ENCODE data around the gene ASCL2. TPM values are rescaled to one million over a fixed set of nuclear protein-coding genes. Genes with fewer than 3 reads are reported as not detected.
"Not testable (repeated sequence)": the region's sequence is repeated elsewhere in the genome, so short reads cannot be mapped to it uniquely, and the experiment has no call there.

The ASCL2 gene
- total RNA-seq, 2 experiments from 2014 or later = 2.7 to 3.4 TPM

DNA sequence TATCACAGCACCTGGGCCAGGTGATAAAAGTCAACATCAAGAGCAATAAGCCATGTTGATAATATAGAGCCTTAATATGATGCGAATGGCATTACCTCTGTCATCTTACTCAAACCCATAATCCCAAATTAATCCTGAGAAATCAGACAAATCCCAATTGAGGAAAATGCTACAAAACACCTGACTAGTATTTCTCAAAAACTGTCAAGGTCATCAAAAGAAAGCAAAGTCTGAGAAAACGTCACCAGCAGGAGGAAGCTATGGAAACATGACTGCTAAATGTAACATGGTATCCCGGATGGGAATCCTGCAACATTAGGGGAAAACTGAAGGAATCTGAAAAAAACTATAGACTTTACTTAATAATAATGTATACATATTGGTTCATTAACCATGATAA lies 29.6 kb downstream of the ASCL2 start:
- no peak overlapping the region for H3K27ac Mint-ChIP-seq
- TF ChIP-seq CTCF (IDR thresholded peaks at IDR 0.05) = no peak
- CTCF ChIA-PET = no interaction called here
- H3K36me3 Mint-ChIP-seq (ENCODE audit: low read depth) = no peaks in the 10 kb centered on the region
- ATAC-seq (no peak), DNase-seq (no peak)
- POLR2A ChIA-PET = no interaction called here
- no peak overlapping the region for H3K4me3 Mint-ChIP-seq
- no peaks in the 10 kb centered on the region for H3K4me1 Mint-ChIP-seq (ENCODE audit: low read depth)
- intact Hi-C loops (cut with micrococcal nuclease) = no loop called here
- peaks cover 17% of the 10 kb centered on the region for H3K9me3 Mint-ChIP-seq
- peaks cover 3% of the 10 kb centered on the region for H3K27me3 Mint-ChIP-seq

DNA sequence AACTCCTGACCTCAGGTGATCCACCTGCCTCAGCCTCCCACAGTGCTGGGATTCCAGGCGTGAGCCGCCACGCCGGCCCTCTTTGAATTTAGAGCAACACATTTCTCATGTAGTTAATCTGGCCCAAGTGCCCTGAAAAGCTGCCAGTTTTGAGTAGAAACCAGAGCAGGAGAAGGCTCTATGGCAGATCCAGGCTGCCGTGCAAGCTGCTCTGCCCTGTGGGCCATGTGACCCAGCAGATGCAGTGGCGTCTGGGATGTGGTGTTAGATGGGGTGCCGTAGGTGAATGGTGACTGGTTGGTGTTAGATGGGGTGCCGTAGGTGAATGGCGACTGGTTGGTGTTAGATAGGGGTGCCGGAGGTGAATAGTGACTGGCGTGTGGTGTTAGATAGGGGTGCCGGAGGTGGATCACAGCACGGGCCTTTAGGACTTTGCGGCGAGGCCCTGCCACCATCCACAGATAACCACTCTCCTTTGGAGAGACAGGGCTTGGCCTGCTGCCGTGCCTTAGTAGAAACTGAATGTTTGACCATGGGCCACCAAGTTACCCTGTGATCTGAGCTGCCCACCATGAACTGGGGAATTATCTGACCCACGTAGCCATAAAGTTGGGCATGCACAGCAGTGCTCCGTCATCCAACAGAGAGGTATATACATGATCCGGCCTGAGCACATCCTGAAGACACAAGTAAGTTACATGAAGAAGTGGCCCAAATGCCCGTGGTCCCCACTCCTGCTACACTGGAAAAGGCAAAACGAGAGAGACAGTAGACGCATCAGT lies 32.7 kb downstream of the ASCL2 start:
- Mint-ChIP-seq H3K9me3 (peaks cover 11% of the 10 kb centered on the region), H3K27me3 (peaks cover 3% of the 10 kb centered on the region), H3K27ac (no peak overlapping the region), H3K4me1 (ENCODE audit: low read depth) (no peaks in the 10 kb centered on the region), H3K4me3 (no peak overlapping the region), H3K36me3 (ENCODE audit: low read depth) (no peaks in the 10 kb centered on the region)
- TF ChIP-seq CTCF (IDR thresholded peaks at IDR 0.05) = no peak
- ATAC-seq (no peak), DNase-seq (no peak)
- POLR2A ChIA-PET = no interaction called here
- intact Hi-C loops (cut with micrococcal nuclease) = no loop called here
- CTCF ChIA-PET = no interaction called here

- intact Hi-C loops (cut with micrococcal nuclease); POLR2A ChIA-PET; H3K4me3 Mint-ChIP-seq; CTCF ChIA-PET; H3K27me3 Mint-ChIP-seq; H3K4me1 Mint-ChIP-seq (ENCODE audit: low read depth); DNase-seq; H3K9me3 Mint-ChIP-seq; H3K27ac Mint-ChIP-seq; H3K36me3 Mint-ChIP-seq (ENCODE audit: low read depth); ATAC-seq: not testable (repeated sequence)
Measured at GRCh38 chr11:2236381-2237134, 33.8 kb downstream of the ASCL2 start.

GRCh38 chr11:2235588-2236326 lies 34.6 kb downstream of the ASCL2 start:
- ATAC-seq (no peak), DNase-seq (no peak)
- intact Hi-C loops (cut with micrococcal nuclease) = no loop called here
- no peaks in the 10 kb centered on the region for H3K36me3 Mint-ChIP-seq (ENCODE audit: low read depth)
- no peak overlapping the region for H3K27ac Mint-ChIP-seq
- peaks cover 6% of the 10 kb centered on the region for H3K27me3 Mint-ChIP-seq
- ChIA-PET POLR2A (no interaction called here), CTCF (interaction anchor here (0.8 kb wide), 1 partner anchor 49 kb away, joined by 3 read pairs; no protein-coding TSS in a partner anchor)
- no peak overlapping the region for H3K4me3 Mint-ChIP-seq
- TF ChIP-seq CTCF (IDR thresholded peaks at IDR 0.05) = no peak
- H3K4me1 Mint-ChIP-seq (ENCODE audit: low read depth) = no peaks in the 10 kb centered on the region
- peaks cover 6% of the 10 kb centered on the region for H3K9me3 Mint-ChIP-seq

GRCh38 chr11:2234963-2235362 lies 35.4 kb downstream of the ASCL2 start:
- H3K36me3 Mint-ChIP-seq (ENCODE audit: low read depth) = no peaks in the 10 kb centered on the region
- TF ChIP-seq CTCF (IDR thresholded peaks at IDR 0.05) = no peak
- ChIA-PET CTCF (interaction anchor here (0.8 kb wide), 1 partner anchor 48 kb away, joined by 3 read pairs; no protein-coding TSS in a partner anchor), POLR2A (no interaction called here)
- intact Hi-C loops (cut with micrococcal nuclease) = no loop called here
- peaks cover 8% of the 10 kb centered on the region for H3K27me3 Mint-ChIP-seq
- ATAC-seq (no peak), DNase-seq (no peak)
- no peak overlapping the region for H3K27ac Mint-ChIP-seq
- H3K4me1 Mint-ChIP-seq (ENCODE audit: low read depth) = no peaks in the 10 kb centered on the region
- peaks cover 3% of the 10 kb centered on the region for H3K9me3 Mint-ChIP-seq
- no peak overlapping the region for H3K4me3 Mint-ChIP-seq

Data from activated CD8-positive, alpha-beta T cell treated with anti-CD3 and anti-CD28 coated beads for 36 hours (primary cell).